HCT116 (cell line): ENCODE data around the gene MERTK. TPM values are rescaled to one million over a fixed set of nuclear protein-coding genes. Genes with fewer than 3 reads are reported as not detected.

ENCODE experiments used
- ATAC-seq: fragments of 200-7000 bp; cut with Tn5 transposase; 2 replicates; pipeline ENCODE4 v1.9.1; 2020; ENCODE audit warnings: mild to moderate bottlenecking, moderate library complexity
- BruUV-seq: library from RNA; stranded (reverse); fragments of 400-500 nt; replicated peaks from 2 replicates; lab custom pipeline; 2021; lab: Mats Ljungman, UMichigan
- CTCF ChIA-PET: fragments of 300-600 bp; sonication (Branson Sonifier 250); formaldehyde crosslinking; loops from one replicate; lab custom pipeline; 2021; ENCODE audit warnings: antibody characterized with exemption; lab: Charles Lee
- POLR2A ChIA-PET: fragments of 300-600, 350-600 bp; sonication (Branson Sonifier 250); formaldehyde crosslinking; loops from one replicate; lab custom pipeline; 2021; ENCODE audit warnings: antibody characterized with exemption; lab: Charles Lee
- RAD21 ChIA-PET, 2 experiments: fragments of 300-600 bp; sonication (Branson Sonifier 250); formaldehyde crosslinking; loops; one replicate each; lab custom pipeline; 2023; ENCODE audit warnings: low total read pairs in 2 of 2; ENCODE audit not compliant: uncharacterized antibody in 2 of 2, unreplicated experiment in 2 of 2, low non-redundant PET in 1 of 2; lab: Charles Lee
- DNase-seq: peaks from one replicate; pipeline ENCODE4 v3.0.0-alpha.2; 2010; ENCODE audit warnings: low read depth, low spot score
- H2AFZ ChIP-seq: fragments of 200-600 bp; shearing (Covaris generic), sonication (generic); 2 replicates; pipeline ENCODE4 v1.6.1; 2017; ENCODE audit warnings: low read depth, mixed run types, mixed read lengths, antibody characterized with exemption, low read length; ENCODE audit not compliant: poor library complexity, severe bottlenecking
- H3K27ac ChIP-seq: 2 replicates; pipeline ENCODE4 v1.5.1; 2012; ENCODE audit warnings: low read depth, low read length
- H3K27me3 ChIP-seq: fragments of 200-600 bp; sonication (generic); 2 replicates; pipeline ENCODE4 v1.6.1; 2016; ENCODE audit warnings: mixed run types, low read length, mixed read lengths; ENCODE audit not compliant: insufficient read depth
- H3K36me3 ChIP-seq, 2 experiments: fragments of 200-500 bp in 1 of 2; fragments of 200-600 bp in 1 of 2; sonication (Bioruptor generic) in 1 of 2; sonication (generic) in 1 of 2; 2 replicates each; pipeline versions ENCODE4 v1.5.1 to v1.6.1; 2014 to 2016; ENCODE audit warnings: low read length in 2 of 2, inconsistent platforms in 1 of 2, mixed read lengths in 1 of 2, mixed run types in 1 of 2; ENCODE audit not compliant: insufficient read depth in 2 of 2, control insufficient read depth in 1 of 2
- H3K4me1 ChIP-seq, 2 experiments: fragments of 200-600 bp in 1 of 2; sonication (generic) in 1 of 2; 2 replicates each; pipeline versions ENCODE4 v1.5.1 to v1.6.1; 2012 to 2017; ENCODE audit warnings: low read length in 2 of 2, inconsistent platforms in 1 of 2, mild to moderate bottlenecking in 1 of 2, mixed read lengths in 1 of 2, mixed run types in 1 of 2, moderate library complexity in 1 of 2; ENCODE audit not compliant: insufficient read depth in 2 of 2, control insufficient read depth in 1 of 2
- H3K4me2 ChIP-seq: fragments of 200-600 bp; sonication (generic); 2 replicates; pipeline ENCODE4 v1.6.1; 2017; ENCODE audit warnings: mixed run types, low read length, mixed read lengths
- H3K4me3 ChIP-seq, 2 experiments: fragments of 200-600 bp in 1 of 2; sonication (generic) in 1 of 2; replicated peaks in 1 of 2; 2 replicates each; pipeline ENCODE4 v1.5.1; 2011 to 2016; ENCODE audit warnings: low read length in 2 of 2, control low read depth in 1 of 2, low read depth in 1 of 2, mild to moderate bottlenecking in 1 of 2, mixed read lengths in 1 of 2, mixed run types in 1 of 2
- H3K79me2 ChIP-seq: fragments of 200-600 bp; sonication (generic); 2 replicates; pipeline ENCODE4 v1.6.1; 2017; ENCODE audit warnings: mild to moderate bottlenecking, mixed run types, low read length, moderate library complexity, mixed read lengths; ENCODE audit not compliant: insufficient read depth
- H3K9ac ChIP-seq: fragments of 200-600 bp; sonication (generic); 2 replicates; pipeline ENCODE4 v1.6.1; 2016; ENCODE audit warnings: low read length, mixed read lengths
- H3K9me2 ChIP-seq: fragments of 200-600 bp; sonication (generic), shearing (Covaris generic); 2 replicates; pipeline ENCODE4 v1.6.1; 2017; ENCODE audit warnings: mixed run types, mild to moderate bottlenecking, moderate library complexity; ENCODE audit not compliant: insufficient read depth
- H3K9me3 ChIP-seq, 2 experiments: fragments of 200-500 bp in 1 of 2; fragments of 200-600 bp in 1 of 2; sonication (Bioruptor generic) in 1 of 2; sonication (generic) in 1 of 2; 2 replicates each; pipeline ENCODE4 v1.6.1; 2014 to 2017; ENCODE audit warnings: low read length in 2 of 2, mixed read lengths in 2 of 2, inconsistent platforms in 1 of 2, low read depth in 1 of 2, mild to moderate bottlenecking in 1 of 2, mixed run types in 1 of 2, moderate library complexity in 1 of 2; ENCODE audit not compliant: control insufficient read depth in 1 of 2, insufficient read depth in 1 of 2
- H4K20me1 ChIP-seq: fragments of 200-600 bp; sonication (generic), shearing (Covaris generic); 2 replicates; pipeline ENCODE4 v1.6.1; 2017; ENCODE audit warnings: mixed run types, mild to moderate bottlenecking, moderate library complexity; ENCODE audit not compliant: insufficient read depth
- ATF3 ChIP-seq: IDR thresholded peaks from 2 replicates; pipeline ENCODE4 v1.6.1; 2012
- CBX3 ChIP-seq: IDR thresholded peaks from 2 replicates; pipeline ENCODE4 v1.6.1; 2012; ENCODE audit warnings: low read depth
- CEBPB ChIP-seq: IDR thresholded peaks from 2 replicates; pipeline ENCODE4 v1.6.1; 2012; ENCODE audit warnings: low read depth
- CTCF ChIP-seq, 3 experiments: fragments of 200-600 bp in 1 of 3; sonication (generic) in 1 of 3; IDR thresholded peaks in 2 of 3; conservative IDR thresholded peaks in 1 of 3; 2 replicates each; pipeline ENCODE4 v1.5.1; 2012 to 2017; ENCODE audit warnings: low read depth in 2 of 3, low read length in 2 of 3, antibody characterized with exemption in 1 of 3, borderline replicate concordance in 1 of 3, control low read depth in 1 of 3, mild to moderate bottlenecking in 1 of 3, mixed read lengths in 1 of 3, mixed run types in 1 of 3, moderate library complexity in 1 of 3; ENCODE audit not compliant: insufficient read depth in 1 of 3
- EGR1 ChIP-seq: IDR thresholded peaks from 2 replicates; pipeline ENCODE4 v1.6.1; 2012; ENCODE audit warnings: low read depth
- EZH2phosphoT487 ChIP-seq: fragments of 200-600 bp; IDR thresholded peaks from 2 replicates; pipeline ENCODE4 v1.6.1; 2018; ENCODE audit warnings: antibody characterized with exemption, borderline replicate concordance
- FOSL1 ChIP-seq: IDR thresholded peaks from 2 replicates; pipeline ENCODE4 v1.6.1; 2012; ENCODE audit warnings: low read depth
- JUND ChIP-seq: IDR thresholded peaks from 2 replicates; pipeline ENCODE4 v1.6.1; 2012
- MAX ChIP-seq: IDR thresholded peaks from 2 replicates; pipeline ENCODE4 v1.6.1; 2012
- POLR2A ChIP-seq: IDR thresholded peaks from 2 replicates; pipeline ENCODE4 v1.7.0; 2011; ENCODE audit warnings: borderline replicate concordance; ENCODE audit not compliant: insufficient read depth, insufficient read length; ENCODE audit errors: extremely low read depth
- POLR2AphosphoS5 ChIP-seq: IDR thresholded peaks from 2 replicates; pipeline ENCODE4 v1.6.1; 2011; ENCODE audit warnings: mild to moderate bottlenecking, low read depth, low read length, moderate library complexity
- RAD21 ChIP-seq: IDR thresholded peaks from 2 replicates; pipeline ENCODE4 v1.6.1; 2012; ENCODE audit warnings: low read depth, mild to moderate bottlenecking
- REST ChIP-seq: IDR thresholded peaks from 2 replicates; pipeline ENCODE4 v1.6.1; 2012; ENCODE audit warnings: low read depth
- SIN3A ChIP-seq: IDR thresholded peaks from 2 replicates; pipeline ENCODE4 v1.6.1; 2012; ENCODE audit warnings: low read depth
- SP1 ChIP-seq: IDR thresholded peaks from 2 replicates; pipeline ENCODE4 v1.6.1; 2012; ENCODE audit warnings: low read depth
- SRF ChIP-seq: IDR thresholded peaks from 2 replicates; pipeline ENCODE4 v1.6.1; 2012; ENCODE audit warnings: low read depth
- TCF7L2 ChIP-seq: IDR thresholded peaks from 2 replicates; pipeline ENCODE4 v1.7.0; 2011; ENCODE audit warnings: borderline replicate concordance, inconsistent platforms; ENCODE audit not compliant: insufficient read depth, insufficient read length; ENCODE audit errors: extremely low read depth
- YY1 ChIP-seq: IDR thresholded peaks from 2 replicates; pipeline ENCODE4 v1.6.1; 2011; ENCODE audit warnings: low read length, low read depth, moderate library complexity, mild to moderate bottlenecking; ENCODE audit not compliant: insufficient replicate concordance; ENCODE audit errors: extremely low read depth
- ZBTB33 ChIP-seq: IDR thresholded peaks from 2 replicates; pipeline ENCODE4 v1.6.1; 2011; ENCODE audit warnings: mild to moderate bottlenecking, low read length, moderate library complexity; ENCODE audit not compliant: insufficient replicate concordance; ENCODE audit errors: extremely low read depth
- ZNF274 ChIP-seq: fragments of 200-500 bp; sonication (Bioruptor generic); IDR thresholded peaks from 2 replicates; pipeline ENCODE4 v1.6.1; 2014; ENCODE audit warnings: mild to moderate bottlenecking, low read depth, low read length, inconsistent platforms
- intact Hi-C: fragments of 100-400 bp; cut with micrococcal nuclease; formaldehyde crosslinking; loops from 2 replicates; pipeline ENCODE4 v1.10.0; 2022
- total RNA-seq: library from RNA; stranded (reverse); gene quantifications from one replicate; pipeline ENCODE4 v1.2.1, GENCODE V29; 2021; ENCODE audit not compliant: unreplicated experiment

Gene MERTK
- total RNA-seq, 1 experiment from 2014 or later, result 5.7 TPM

- Histone ChIP-seq H3K4me2 (no peak overlapping the region), H3K9ac (no peak overlapping the region), H3K36me3 (peaks cover 2 to 10% of the 10 kb centered on the region in 2 experiments; a peak in 1 of 4 replicates), H2AFZ (no peak overlapping the region), H3K27ac (no peak overlapping the region), H3K9me3 (no peaks in the 10 kb centered on the region), H3K79me2 (no peaks in the 10 kb centered on the region), H4K20me1 (no peaks in the 10 kb centered on the region), H3K4me3 (no peak overlapping the region), H3K9me2 (no peaks in the 10 kb centered on the region), H3K27me3 (no peaks in the 10 kb centered on the region), H3K4me1 (peaks cover 0 to 4% of the 10 kb centered on the region in 2 experiments; a peak in 1 of 4 replicates)
- no peak for TF ChIP-seq JUND
- no peak for TF ChIP-seq REST
- no peak for TF ChIP-seq CTCF (IDR thresholded peaks at IDR 0.05 in 2 of 3, conservative IDR thresholded peaks at IDR 0.05 in 1 of 3; ENCODE audit: borderline replicate concordance in 1 of 3, insufficient read depth in 1 of 3, low read depth in 2 of 3, low read length in 2 of 3)
- TF ChIP-seq MAX, result no peak
- no peak for TF ChIP-seq CBX3
- no peak for TF ChIP-seq EZH2phosphoT487
- no peak for TF ChIP-seq POLR2A
- TF ChIP-seq FOSL1, result no peak
- TF ChIP-seq RAD21, result no peak
- TF ChIP-seq CEBPB, result no peak
- no peak for TF ChIP-seq ZBTB33
- TF ChIP-seq YY1, result no peak
- TF ChIP-seq ATF3, result no peak
- no peak for TF ChIP-seq TCF7L2
- TF ChIP-seq SP1, result no peak
- TF ChIP-seq SRF, result no peak
- TF ChIP-seq ZNF274, result no peak
- TF ChIP-seq SIN3A, result no peak
- TF ChIP-seq EGR1, result no peak
- no peak for TF ChIP-seq POLR2AphosphoS5
- POLR2A ChIA-PET, result no interaction called here
- DNase-seq (no peak), ATAC-seq (no peak)
- RAD21 ChIA-PET, result no interaction called here
- BruUV-seq, result no TSS peak
- CTCF ChIA-PET, result no interaction called here
- intact Hi-C loops, result no loop called here
Observed at GRCh38 chr2:112062894-112063293, 164.5 kb downstream of the MERTK start.
